Ascending aorta (tissue), 2 donors: ENCODE results near the gene SEC24A. TPM values are rescaled to one million over a fixed set of nuclear protein-coding genes. Genes with fewer than 3 reads are reported as not detected.
"Not testable (repeated sequence)": the region's sequence is repeated elsewhere in the genome, so short reads cannot be mapped to it uniquely, and the experiment has no call there.

Experiments
- DNase-seq, 2 donors: peaks; one replicate each; pipeline ENCODE4 v3.0.0-alpha.2; 2019; ENCODE audit warnings: low spot score in 2 of 2
- H3K27ac ChIP-seq, 2 donors: fragments of 200-600 bp; sonication (generic); one replicate each; pipeline ENCODE4 v1.5.1; 2016 to 2017; ENCODE audit warnings: mild to moderate bottlenecking in 1 of 2
- H3K27me3 ChIP-seq: fragments of 200-600 bp; sonication (generic); one replicate; pipeline ENCODE4 v1.5.1; 2017
- H3K36me3 ChIP-seq, 2 donors: fragments of 200-600 bp; sonication (generic); one replicate each; pipeline ENCODE4 v1.5.1; 2016
- H3K4me1 ChIP-seq, 2 donors: fragments of 200-600 bp; sonication (generic); one replicate each; pipeline ENCODE4 v1.5.1; 2016 to 2017; ENCODE audit warnings: mild to moderate bottlenecking in 1 of 2
- H3K4me3 ChIP-seq, 2 donors: fragments of 200-600 bp; sonication (generic); one replicate each; pipeline ENCODE4 v1.5.1; 2016 to 2017; ENCODE audit warnings: mild to moderate bottlenecking in 1 of 2
- H3K9me3 ChIP-seq, 2 donors: fragments of 200-600 bp; sonication (generic); one replicate each; pipeline ENCODE4 v1.5.1; 2016
- intact Hi-C: fragments of 100-400 bp; cut with DNase I; formaldehyde crosslinking; loops from one replicate; pipeline ENCODE4 v1.15.1; 2023
- total RNA-seq: library from RNA; depleted of rRNA; stranded (reverse); fragments of >200 nt; gene quantifications from one replicate; pipeline ENCODE4 v1.1.0, GENCODE V29; 2016
- TF ChIP-seq, protein P1 (sequence below), 3 experiments: fragments of 200-600 bp in 2 of 3; fragments of 450-650 bp in 1 of 3; sonication (generic) in 2 of 3; IDR thresholded peaks; one replicate each; pipeline ENCODE4 v1.5.1; 2016 to 2019; ENCODE audit warnings: antibody characterized with exemption in 3 of 3, mild to moderate bottlenecking in 1 of 3, moderate library complexity in 1 of 3

Gene SEC24A
- total RNA-seq, 1 donor from 2014 or later, result 21.2 TPM

DNA sequence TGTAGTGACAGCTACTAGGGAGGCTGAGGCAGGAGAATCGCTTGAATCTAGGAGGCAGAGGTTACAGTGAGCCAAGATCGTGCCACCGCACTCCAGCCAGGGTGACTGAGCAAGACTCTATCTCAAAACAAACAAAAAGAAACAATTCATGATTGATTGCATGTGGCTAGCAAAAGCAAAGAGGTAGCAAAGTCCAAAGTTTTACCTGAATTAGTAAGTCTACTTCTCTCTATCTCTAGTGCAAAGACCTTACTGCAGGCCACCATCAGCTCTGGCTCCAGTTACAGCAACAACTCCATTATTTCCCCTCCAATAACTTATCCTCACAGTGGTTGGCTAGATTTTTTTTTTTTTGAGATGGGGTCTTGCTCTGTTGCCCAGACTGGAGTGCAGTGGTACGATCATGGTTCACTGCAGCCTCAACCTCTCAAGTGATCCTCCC is 9.8 kb upstream of the SEC24A start:
- Histone ChIP-seq H3K9me3 (no peaks in the 10 kb centered on the region), H3K27ac (no peak overlapping the region), H3K4me1 (no peaks in the 10 kb centered on the region), H3K4me3 (no peak overlapping the region), H3K36me3 (no peaks in the 10 kb centered on the region), H3K27me3 (no peaks in the 10 kb centered on the region)
- TF ChIP-seq, protein P1, sequence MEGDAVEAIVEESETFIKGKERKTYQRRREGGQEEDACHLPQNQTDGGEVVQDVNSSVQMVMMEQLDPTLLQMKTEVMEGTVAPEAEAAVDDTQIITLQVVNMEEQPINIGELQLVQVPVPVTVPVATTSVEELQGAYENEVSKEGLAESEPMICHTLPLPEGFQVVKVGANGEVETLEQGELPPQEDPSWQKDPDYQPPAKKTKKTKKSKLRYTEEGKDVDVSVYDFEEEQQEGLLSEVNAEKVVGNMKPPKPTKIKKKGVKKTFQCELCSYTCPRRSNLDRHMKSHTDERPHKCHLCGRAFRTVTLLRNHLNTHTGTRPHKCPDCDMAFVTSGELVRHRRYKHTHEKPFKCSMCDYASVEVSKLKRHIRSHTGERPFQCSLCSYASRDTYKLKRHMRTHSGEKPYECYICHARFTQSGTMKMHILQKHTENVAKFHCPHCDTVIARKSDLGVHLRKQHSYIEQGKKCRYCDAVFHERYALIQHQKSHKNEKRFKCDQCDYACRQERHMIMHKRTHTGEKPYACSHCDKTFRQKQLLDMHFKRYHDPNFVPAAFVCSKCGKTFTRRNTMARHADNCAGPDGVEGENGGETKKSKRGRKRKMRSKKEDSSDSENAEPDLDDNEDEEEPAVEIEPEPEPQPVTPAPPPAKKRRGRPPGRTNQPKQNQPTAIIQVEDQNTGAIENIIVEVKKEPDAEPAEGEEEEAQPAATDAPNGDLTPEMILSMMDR (IDR thresholded peaks at IDR 0.05), result no peak
- intact Hi-C loops, result no loop called here
- DNase-seq, result no peak

DNA sequence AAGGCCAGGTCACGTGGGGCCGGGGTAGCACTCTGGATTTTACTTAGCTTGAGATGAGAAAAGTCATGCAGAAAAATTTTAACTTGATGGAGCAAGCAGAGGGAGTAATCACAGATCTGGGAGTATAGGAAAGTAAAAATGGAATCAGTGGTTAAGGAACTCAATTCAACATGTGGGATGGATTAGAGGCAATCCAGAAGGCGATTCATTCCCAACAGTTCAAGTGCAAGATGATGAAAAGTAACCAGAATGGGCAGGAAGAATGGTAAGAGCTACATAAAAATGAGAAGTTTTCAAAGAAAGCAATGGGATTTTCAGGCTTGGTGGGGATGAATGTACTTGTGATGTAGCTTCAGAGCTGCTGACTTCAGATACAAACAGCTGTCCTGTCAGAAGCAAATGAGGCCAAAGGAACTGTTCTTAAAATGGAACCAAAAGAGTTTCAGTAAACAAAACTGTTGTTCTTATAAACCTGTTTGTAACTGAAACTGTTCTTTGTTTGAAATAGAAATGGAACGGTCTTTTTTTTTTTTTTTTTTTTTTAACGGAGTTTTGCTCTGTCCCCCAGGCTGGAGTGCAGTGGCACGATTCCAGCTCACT is 5.6 kb upstream of the SEC24A start:
- no peaks in the 10 kb centered on the region for H3K36me3 ChIP-seq
- no peaks in the 10 kb centered on the region for H3K9me3 ChIP-seq
- intact Hi-C loops, result no loop called here
- H3K27ac ChIP-seq, result no peak overlapping the region
- H3K4me3 ChIP-seq, result no peak overlapping the region
- TF ChIP-seq, protein P1 (IDR thresholded peaks at IDR 0.05), result no peak
- no peak for DNase-seq
- no peaks in the 10 kb centered on the region for H3K27me3 ChIP-seq
- peaks cover 0 to 5% of the 10 kb centered on the region in 2 donors for H3K4me1 ChIP-seq

DNA sequence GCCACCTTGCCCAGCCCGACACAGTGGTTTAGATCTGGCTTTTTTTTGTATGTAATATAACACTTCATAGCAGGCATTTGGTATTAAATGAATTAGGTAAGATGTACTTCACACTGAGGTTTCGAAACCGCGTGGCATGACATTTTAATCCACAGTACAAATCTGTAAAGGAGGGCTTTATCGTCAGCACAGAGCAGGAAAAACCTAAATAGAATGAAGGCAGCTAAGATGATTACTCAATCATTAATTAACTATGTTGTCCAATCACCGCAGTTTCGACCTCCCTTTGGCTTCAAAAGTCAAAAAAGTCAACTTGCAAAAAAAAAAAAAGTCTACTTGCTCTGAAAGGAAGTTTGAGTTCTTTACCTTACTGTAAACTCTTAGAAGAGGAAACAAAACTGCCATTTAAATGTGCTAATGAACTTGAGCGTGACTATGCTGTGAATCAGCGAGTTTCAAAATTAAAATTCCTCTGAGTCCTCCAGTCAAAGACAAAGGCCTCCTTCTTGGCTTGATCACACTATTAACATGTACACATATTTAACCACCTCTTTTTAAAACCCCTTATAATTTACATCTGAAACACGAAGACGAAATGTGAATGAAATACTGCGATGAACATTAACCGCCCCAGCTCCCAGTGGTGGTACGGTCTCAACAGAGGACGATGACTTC is 698 bp upstream of the SEC24A start:
- peak overlapping the region; percentile 97 to 98 for H3K27ac ChIP-seq
- TF ChIP-seq, protein P1 (IDR thresholded peaks at IDR 0.05), result no peak
- intact Hi-C loops, result loop anchor here (1.0 to 5.0 kb wide), 4 partner anchors 16 to 421 kb away; partner anchors contain the start of genes JADE2, PPP2CA, SAR1B and UBE2B
- no peaks in the 10 kb centered on the region for H3K27me3 ChIP-seq
- peaks cover 4 to 15% of the 10 kb centered on the region in 2 donors for H3K4me1 ChIP-seq
- H3K9me3 ChIP-seq, result no peaks in the 10 kb centered on the region
- no peak for DNase-seq
- H3K36me3 ChIP-seq, result no peaks in the 10 kb centered on the region
- peak overlapping the region; percentile 79 to 86 for H3K4me3 ChIP-seq

DNA sequence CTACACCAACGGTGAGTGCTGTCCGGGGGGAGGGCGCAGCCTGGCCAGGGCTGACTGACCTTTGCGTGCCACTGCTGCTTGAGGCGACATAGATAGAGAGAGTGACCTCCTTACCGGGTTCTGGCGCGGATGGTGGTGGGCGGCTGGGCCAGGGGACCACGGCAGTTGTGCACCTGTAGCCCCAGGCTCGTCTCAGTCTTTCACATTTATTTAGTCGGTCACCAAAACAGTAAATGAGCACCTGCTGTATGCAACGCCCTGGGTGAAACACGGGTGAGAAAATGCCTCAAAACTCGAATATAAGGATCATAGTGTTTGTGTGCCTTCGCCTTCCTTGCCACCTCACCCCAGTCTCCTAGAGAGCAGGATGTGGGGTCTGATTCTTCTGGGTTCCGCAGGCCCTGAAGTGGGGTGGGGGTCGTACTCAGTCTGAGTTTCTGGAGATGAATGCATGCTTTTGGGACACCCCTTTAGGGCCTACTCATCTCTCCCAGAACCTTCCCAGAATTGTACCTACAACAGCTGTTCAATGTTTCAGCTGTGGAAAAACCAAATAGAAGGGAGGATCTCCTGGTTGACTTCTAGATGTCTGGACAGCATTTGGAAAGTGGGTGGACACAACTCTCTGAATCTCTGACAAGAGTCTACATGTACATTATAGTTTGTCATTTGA is 714 bp downstream of the SEC24A start:
- Histone ChIP-seq H3K4me1 (peaks cover 4 to 15% of the 10 kb centered on the region in 2 donors), H3K27me3 (no peaks in the 10 kb centered on the region), H3K4me3 (peak overlapping the region; percentile 79 to 86), H3K27ac (peak overlapping the region; percentile 97 to 98), H3K36me3 (no peaks in the 10 kb centered on the region), H3K9me3 (no peaks in the 10 kb centered on the region)
- TF ChIP-seq, protein P1 (IDR thresholded peaks at IDR 0.05), result no peak
- intact Hi-C loops, result loop anchor here (2.0 to 5.0 kb wide), 2 partner anchors 124 to 422 kb away; partner anchors contain the start of genes JADE2 and PPP2CA
- DNase-seq, result peak in 1 of 2 donors; percentile 72

DNA sequence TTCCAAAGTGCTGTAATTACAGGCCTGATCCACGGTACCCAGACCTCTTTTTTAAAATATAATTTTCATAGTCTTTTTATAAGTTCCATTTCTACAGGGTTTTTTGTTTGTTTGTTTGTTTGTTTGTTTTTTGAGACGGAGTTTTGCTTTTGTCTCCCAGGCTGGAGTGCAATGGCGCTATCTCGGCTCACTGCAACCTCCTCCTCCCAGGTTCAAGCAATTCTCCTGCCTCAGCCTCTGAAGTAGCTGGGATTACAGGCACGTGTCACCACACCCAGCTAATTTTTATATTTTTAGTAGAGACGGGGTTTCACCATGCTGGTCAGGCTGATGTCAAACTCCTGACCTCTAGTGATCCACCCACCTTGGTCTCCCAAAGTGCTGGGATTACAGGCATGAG is 2.1 kb downstream of the SEC24A start:
- peaks cover 4 to 17% of the 10 kb centered on the region in 2 donors for H3K4me1 ChIP-seq
- H3K4me3 ChIP-seq, H3K9me3 ChIP-seq, H3K27ac ChIP-seq, H3K36me3 ChIP-seq, H3K27me3 ChIP-seq, intact Hi-C loops, DNase-seq: not testable (repeated sequence)

DNA sequence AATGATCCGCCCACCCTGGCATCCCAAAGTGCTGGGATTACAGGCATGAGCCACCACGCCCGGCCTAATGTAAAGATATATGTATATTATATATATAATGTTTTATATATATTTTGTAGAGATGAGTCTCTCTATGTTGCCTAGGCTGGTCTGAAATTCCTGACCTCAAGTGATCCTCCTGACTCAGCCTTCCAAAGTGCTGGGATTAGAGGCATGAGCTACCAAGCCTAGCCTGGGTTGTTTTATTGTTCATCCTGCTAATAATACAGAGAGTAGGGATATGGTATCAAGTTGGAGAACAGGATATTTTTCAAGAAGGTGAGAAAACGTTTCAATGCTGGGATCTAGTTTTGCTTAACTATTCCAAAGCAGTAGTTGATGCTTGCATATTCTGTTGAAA is 2.9 kb downstream of the SEC24A start:
- intact Hi-C loops, result no loop called here
- H3K36me3 ChIP-seq, result no peaks in the 10 kb centered on the region
- TF ChIP-seq, protein P1 (IDR thresholded peaks at IDR 0.05), result no peak
- H3K27me3 ChIP-seq, result no peaks in the 10 kb centered on the region
- no peaks in the 10 kb centered on the region for H3K9me3 ChIP-seq
- no peak for DNase-seq
- H3K27ac ChIP-seq, result no peak overlapping the region
- H3K4me3 ChIP-seq, result no peak overlapping the region
- H3K4me1 ChIP-seq, result peaks cover 4 to 22% of the 10 kb centered on the region in 2 donors
